Loucy (cell line): ENCODE data around the gene SYTL1.

ENCODE experiments used
- EZH2phosphoT487 ChIP-seq: fragments of 200-600 bp; IDR thresholded peaks from 2 replicates; pipeline ENCODE4 v1.6.1; 2018; ENCODE audit warnings: antibody characterized with exemption, mild to moderate bottlenecking, moderate library complexity, borderline replicate concordance
- TF ChIP-seq, protein P1 (sequence below): fragments of 200-600 bp; sonication (generic); conservative IDR thresholded peaks from 2 replicates; pipeline ENCODE4 v1.5.1; 2014; ENCODE audit warnings: mild to moderate bottlenecking, antibody characterized with exemption, low read length

DNA sequence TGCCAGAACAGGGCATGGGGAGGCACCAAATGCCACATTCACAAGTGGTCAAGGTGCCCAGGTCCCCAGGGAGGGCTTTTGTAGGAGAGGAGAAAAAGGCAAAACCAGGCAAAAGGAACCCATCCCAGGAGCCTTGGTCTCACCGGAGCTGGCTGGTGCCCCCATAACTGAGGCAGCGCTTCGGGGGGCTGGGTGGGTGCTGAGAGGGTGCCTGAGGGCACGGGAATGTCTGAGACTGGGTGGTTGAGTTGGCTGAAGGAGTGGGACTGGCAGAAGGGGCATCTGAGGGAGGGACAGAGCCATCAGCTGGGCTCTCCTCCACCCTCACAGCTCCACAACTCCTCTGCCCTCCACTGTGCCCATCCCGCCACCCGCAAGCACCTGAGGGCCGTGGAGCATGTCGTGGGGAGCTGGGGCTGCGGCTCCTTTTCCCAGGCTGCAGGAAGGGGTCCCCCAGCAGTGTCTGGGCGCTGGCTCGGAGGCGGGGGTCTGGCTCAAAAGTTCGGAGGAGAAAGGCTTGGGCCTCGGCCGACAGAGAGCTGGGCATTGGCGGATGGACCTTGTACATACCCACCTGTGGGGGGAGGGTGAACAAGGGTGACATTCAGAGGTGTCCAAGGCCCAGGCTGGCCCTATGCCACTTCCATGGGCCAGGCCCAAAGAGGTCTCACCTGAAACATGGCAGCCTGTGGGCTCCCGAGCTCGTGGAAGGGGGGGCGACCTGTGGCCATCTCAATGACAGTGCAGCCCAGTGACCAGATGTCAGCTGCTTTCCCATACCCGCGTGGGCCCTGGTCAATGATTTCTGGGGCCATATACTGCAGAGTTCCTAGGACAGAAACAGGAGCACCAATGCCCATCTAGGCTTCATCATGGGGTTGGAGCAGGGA lies 16.5 kb downstream of the SYTL1 start:
- TF ChIP-seq, protein P1, sequence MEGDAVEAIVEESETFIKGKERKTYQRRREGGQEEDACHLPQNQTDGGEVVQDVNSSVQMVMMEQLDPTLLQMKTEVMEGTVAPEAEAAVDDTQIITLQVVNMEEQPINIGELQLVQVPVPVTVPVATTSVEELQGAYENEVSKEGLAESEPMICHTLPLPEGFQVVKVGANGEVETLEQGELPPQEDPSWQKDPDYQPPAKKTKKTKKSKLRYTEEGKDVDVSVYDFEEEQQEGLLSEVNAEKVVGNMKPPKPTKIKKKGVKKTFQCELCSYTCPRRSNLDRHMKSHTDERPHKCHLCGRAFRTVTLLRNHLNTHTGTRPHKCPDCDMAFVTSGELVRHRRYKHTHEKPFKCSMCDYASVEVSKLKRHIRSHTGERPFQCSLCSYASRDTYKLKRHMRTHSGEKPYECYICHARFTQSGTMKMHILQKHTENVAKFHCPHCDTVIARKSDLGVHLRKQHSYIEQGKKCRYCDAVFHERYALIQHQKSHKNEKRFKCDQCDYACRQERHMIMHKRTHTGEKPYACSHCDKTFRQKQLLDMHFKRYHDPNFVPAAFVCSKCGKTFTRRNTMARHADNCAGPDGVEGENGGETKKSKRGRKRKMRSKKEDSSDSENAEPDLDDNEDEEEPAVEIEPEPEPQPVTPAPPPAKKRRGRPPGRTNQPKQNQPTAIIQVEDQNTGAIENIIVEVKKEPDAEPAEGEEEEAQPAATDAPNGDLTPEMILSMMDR = no peak
- no peak for TF ChIP-seq EZH2phosphoT487
